ENCODE data around the gene EPHB1. TPM values are rescaled to one million over a fixed set of nuclear protein-coding genes. Genes with fewer than 3 reads are reported as not detected.

Gene EPHB1
- total and polyA plus RNA-seq, 2 experiments from 2014 or later = 0.43 to 0.81 TPM

GRCh38 chr3:134802428-134803050 lies 7.5 kb downstream of the EPHB1 start:
- Histone ChIP-seq H3K9ac (no peak overlapping the region), H3K4me2 (ENCODE audit: unreplicated experiment) (no peak overlapping the region), H3K9me3 (ENCODE audit: low read depth) (no peaks in the 10 kb centered on the region), H2AFZ (no peak overlapping the region), H3F3A (ENCODE audit: insufficient read depth) (no peaks in the 10 kb centered on the region), H3K27me3 (replicated peaks; ENCODE audit: insufficient read depth) (no peaks in the 10 kb centered on the region), H3K4me1 (ENCODE audit: insufficient read depth) (no peaks in the 10 kb centered on the region), H3K36me3 (ENCODE audit: low read depth) (no peaks in the 10 kb centered on the region), H3K9me2 (ENCODE audit: insufficient read depth) (no peaks in the 10 kb centered on the region), H4K20me1 (ENCODE audit: insufficient read depth) (no peaks in the 10 kb centered on the region), H3K79me2 (ENCODE audit: insufficient read depth) (no peaks in the 10 kb centered on the region), H3K4me3 (no peak overlapping the region), H3K27ac (no peak overlapping the region)
- WGBS, 2 experiments (ENCODE audit: low coverage in 1 of 2, low lambda C conversion rate in 2 of 2, missing lambda C conversion rate in 2 of 2) = 48 to 50% methylated on average over 2 of the region's 2 CpGs
- TF ChIP-seq EZH2phosphoT487 (IDR thresholded peaks at IDR 0.05; ENCODE audit: insufficient read depth, low read depth) (no peak), EZH2 (IDR thresholded peaks at IDR 0.05; ENCODE audit: insufficient read depth, poor library complexity, severe bottlenecking) (no peak)
- in situ Hi-C loops (cut with MboI) = no loop called here
- no peak for DNase-seq

- Histone ChIP-seq H3F3A (ENCODE audit: insufficient read depth) (no peaks in the 10 kb centered on the region), H3K79me2 (ENCODE audit: insufficient read depth) (no peaks in the 10 kb centered on the region), H3K27me3 (replicated peaks; ENCODE audit: insufficient read depth) (no peaks in the 10 kb centered on the region), H4K20me1 (ENCODE audit: insufficient read depth) (no peaks in the 10 kb centered on the region), H3K36me3 (ENCODE audit: low read depth) (no peaks in the 10 kb centered on the region), H3K4me1 (ENCODE audit: insufficient read depth) (no peaks in the 10 kb centered on the region), H3K4me2 (ENCODE audit: unreplicated experiment) (no peak overlapping the region), H3K9ac (no peak overlapping the region), H3K4me3 (no peak overlapping the region), H3K9me3 (ENCODE audit: low read depth) (no peaks in the 10 kb centered on the region), H3K9me2 (ENCODE audit: insufficient read depth) (no peaks in the 10 kb centered on the region), H3K27ac (no peak overlapping the region), H2AFZ (no peak overlapping the region)
- TF ChIP-seq EZH2phosphoT487 (IDR thresholded peaks at IDR 0.05; ENCODE audit: insufficient read depth, low read depth) (no peak), EZH2 (IDR thresholded peaks at IDR 0.05; ENCODE audit: insufficient read depth, poor library complexity, severe bottlenecking) (no peak)
- 63 to 69% methylated on average over 3 of the region's 3 CpGs for WGBS, 2 experiments (ENCODE audit: low coverage in 1 of 2, low lambda C conversion rate in 2 of 2, missing lambda C conversion rate in 2 of 2)
- in situ Hi-C loops (cut with MboI) = no loop called here
- DNase-seq = no peak
Measured at GRCh38 chr3:134803051-134803505, 8.0 kb downstream of the EPHB1 start.

- TF ChIP-seq EZH2 (IDR thresholded peaks at IDR 0.05; ENCODE audit: insufficient read depth, poor library complexity, severe bottlenecking) (no peak), EZH2phosphoT487 (IDR thresholded peaks at IDR 0.05; ENCODE audit: insufficient read depth, low read depth) (no peak)
- no peaks in the 10 kb centered on the region for H3K36me3 ChIP-seq (ENCODE audit: low read depth)
- H3K4me1 ChIP-seq (ENCODE audit: insufficient read depth) = no peaks in the 10 kb centered on the region
- no peaks in the 10 kb centered on the region for H4K20me1 ChIP-seq (ENCODE audit: insufficient read depth)
- H3K27me3 ChIP-seq (replicated peaks; ENCODE audit: insufficient read depth) = no peaks in the 10 kb centered on the region
- H3K9me3 ChIP-seq (ENCODE audit: low read depth) = no peaks in the 10 kb centered on the region
- no peak for DNase-seq
- H3K27ac ChIP-seq = no peak overlapping the region
- no peak overlapping the region for H3K4me2 ChIP-seq (ENCODE audit: unreplicated experiment)
- no peak overlapping the region for H2AFZ ChIP-seq
- H3K9ac ChIP-seq = no peak overlapping the region
- in situ Hi-C loops (cut with MboI) = no loop called here
- no peaks in the 10 kb centered on the region for H3K9me2 ChIP-seq (ENCODE audit: insufficient read depth)
- no peak overlapping the region for H3K4me3 ChIP-seq
- 73% methylated on average over 4 of the region's 4 CpGs for WGBS, 2 experiments (ENCODE audit: low coverage in 1 of 2, low lambda C conversion rate in 2 of 2, missing lambda C conversion rate in 2 of 2)
- no peaks in the 10 kb centered on the region for H3F3A ChIP-seq (ENCODE audit: insufficient read depth)
- H3K79me2 ChIP-seq (ENCODE audit: insufficient read depth) = no peaks in the 10 kb centered on the region
Measured at GRCh38 chr3:134803652-134804051, 8.6 kb downstream of the EPHB1 start.

GRCh38 chr3:134804508-134805480 lies 9.7 kb downstream of the EPHB1 start:
- H3K4me2 ChIP-seq (ENCODE audit: unreplicated experiment) = no peak overlapping the region
- H3K9ac ChIP-seq = no peak overlapping the region
- no peak for DNase-seq
- H3K27me3 ChIP-seq (replicated peaks; ENCODE audit: insufficient read depth) = no peaks in the 10 kb centered on the region
- no peaks in the 10 kb centered on the region for H4K20me1 ChIP-seq (ENCODE audit: insufficient read depth)
- H3K36me3 ChIP-seq (ENCODE audit: low read depth) = no peaks in the 10 kb centered on the region
- 78 to 80% methylated on average over 14 of the region's 14 CpGs for WGBS, 2 experiments (ENCODE audit: low coverage in 1 of 2, low lambda C conversion rate in 2 of 2, missing lambda C conversion rate in 2 of 2)
- no peak overlapping the region for H2AFZ ChIP-seq
- H3K4me3 ChIP-seq = no peak overlapping the region
- in situ Hi-C loops (cut with MboI) = no loop called here
- H3K79me2 ChIP-seq (ENCODE audit: insufficient read depth) = no peaks in the 10 kb centered on the region
- H3K9me2 ChIP-seq (ENCODE audit: insufficient read depth) = no peaks in the 10 kb centered on the region
- H3K27ac ChIP-seq = no peak overlapping the region
- TF ChIP-seq EZH2 (IDR thresholded peaks at IDR 0.05; ENCODE audit: insufficient read depth, poor library complexity, severe bottlenecking) (no peak), EZH2phosphoT487 (IDR thresholded peaks at IDR 0.05; ENCODE audit: insufficient read depth, low read depth) (no peak)
- H3K9me3 ChIP-seq (ENCODE audit: low read depth) = no peaks in the 10 kb centered on the region
- no peaks in the 10 kb centered on the region for H3F3A ChIP-seq (ENCODE audit: insufficient read depth)
- no peaks in the 10 kb centered on the region for H3K4me1 ChIP-seq (ENCODE audit: insufficient read depth)
